Measurements from ENCODE around the gene VWA8. TPM values are rescaled to one million over a fixed set of nuclear protein-coding genes. Genes with fewer than 3 reads are reported as not detected.

Gene VWA8
- total and polyA plus RNA-seq, 2 of the 13 experiments (the other 11 are each of a cell fraction or from before 2014, with no cell fraction given), result 9.1 to 17.3 TPM

DNA sequence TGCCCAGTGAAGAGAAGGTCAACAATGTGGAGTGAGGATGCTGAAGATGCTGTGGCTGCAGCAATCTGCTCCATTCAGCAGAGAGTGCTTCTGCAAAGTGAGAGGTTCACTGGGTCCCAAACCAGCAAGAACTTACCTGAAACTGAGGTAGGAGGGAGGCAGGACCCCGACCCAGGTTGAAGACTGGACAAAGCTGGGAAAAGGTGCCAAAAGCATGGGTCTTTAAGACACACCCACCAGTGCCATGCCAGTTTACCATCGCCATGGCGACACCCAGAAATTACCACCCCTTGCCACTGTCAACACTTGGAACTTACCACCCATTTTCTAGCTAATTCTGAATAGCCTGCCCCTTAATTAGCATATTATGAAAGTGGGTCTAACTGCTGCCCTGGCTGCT lies 432.9 kb downstream of the VWA8 start (continued):
- TF ChIP-seq, protein P1, sequence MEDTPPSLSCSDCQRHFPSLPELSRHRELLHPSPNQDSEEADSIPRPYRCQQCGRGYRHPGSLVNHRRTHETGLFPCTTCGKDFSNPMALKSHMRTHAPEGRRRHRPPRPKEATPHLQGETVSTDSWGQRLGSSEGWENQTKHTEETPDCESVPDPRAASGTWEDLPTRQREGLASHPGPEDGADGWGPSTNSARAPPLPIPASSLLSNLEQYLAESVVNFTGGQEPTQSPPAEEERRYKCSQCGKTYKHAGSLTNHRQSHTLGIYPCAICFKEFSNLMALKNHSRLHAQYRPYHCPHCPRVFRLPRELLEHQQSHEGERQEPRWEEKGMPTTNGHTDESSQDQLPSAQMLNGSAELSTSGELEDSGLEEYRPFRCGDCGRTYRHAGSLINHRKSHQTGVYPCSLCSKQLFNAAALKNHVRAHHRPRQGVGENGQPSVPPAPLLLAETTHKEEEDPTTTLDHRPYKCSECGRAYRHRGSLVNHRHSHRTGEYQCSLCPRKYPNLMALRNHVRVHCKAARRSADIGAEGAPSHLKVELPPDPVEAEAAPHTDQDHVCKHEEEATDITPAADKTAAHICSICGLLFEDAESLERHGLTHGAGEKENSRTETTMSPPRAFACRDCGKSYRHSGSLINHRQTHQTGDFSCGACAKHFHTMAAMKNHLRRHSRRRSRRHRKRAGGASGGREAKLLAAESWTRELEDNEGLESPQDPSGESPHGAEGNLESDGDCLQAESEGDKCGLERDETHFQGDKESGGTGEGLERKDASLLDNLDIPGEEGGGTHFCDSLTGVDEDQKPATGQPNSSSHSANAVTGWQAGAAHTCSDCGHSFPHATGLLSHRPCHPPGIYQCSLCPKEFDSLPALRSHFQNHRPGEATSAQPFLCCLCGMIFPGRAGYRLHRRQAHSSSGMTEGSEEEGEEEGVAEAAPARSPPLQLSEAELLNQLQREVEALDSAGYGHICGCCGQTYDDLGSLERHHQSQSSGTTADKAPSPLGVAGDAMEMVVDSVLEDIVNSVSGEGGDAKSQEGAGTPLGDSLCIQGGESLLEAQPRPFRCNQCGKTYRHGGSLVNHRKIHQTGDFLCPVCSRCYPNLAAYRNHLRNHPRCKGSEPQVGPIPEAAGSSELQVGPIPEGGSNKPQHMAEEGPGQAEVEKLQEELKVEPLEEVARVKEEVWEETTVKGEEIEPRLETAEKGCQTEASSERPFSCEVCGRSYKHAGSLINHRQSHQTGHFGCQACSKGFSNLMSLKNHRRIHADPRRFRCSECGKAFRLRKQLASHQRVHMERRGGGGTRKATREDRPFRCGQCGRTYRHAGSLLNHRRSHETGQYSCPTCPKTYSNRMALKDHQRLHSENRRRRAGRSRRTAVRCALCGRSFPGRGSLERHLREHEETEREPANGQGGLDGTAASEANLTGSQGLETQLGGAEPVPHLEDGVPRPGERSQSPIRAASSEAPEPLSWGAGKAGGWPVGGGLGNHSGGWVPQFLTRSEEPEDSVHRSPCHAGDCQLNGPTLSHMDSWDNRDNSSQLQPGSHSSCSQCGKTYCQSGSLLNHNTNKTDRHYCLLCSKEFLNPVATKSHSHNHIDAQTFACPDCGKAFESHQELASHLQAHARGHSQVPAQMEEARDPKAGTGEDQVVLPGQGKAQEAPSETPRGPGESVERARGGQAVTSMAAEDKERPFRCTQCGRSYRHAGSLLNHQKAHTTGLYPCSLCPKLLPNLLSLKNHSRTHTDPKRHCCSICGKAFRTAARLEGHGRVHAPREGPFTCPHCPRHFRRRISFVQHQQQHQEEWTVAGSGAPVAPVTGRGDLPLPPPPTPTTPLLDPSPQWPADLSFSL (CRISPR knock-in tag; IDR thresholded peaks at IDR 0.05), result no peak
- TF ChIP-seq ZMYM3 (CRISPR knock-in tag; IDR thresholded peaks at IDR 0.05) (no peak), CENPX (CRISPR knock-in tag; IDR thresholded peaks at IDR 0.05) (no peak), ZBTB7A (CRISPR knock-in tag; IDR thresholded peaks at IDR 0.05) (no peak), AHR (CRISPR knock-in tag; IDR thresholded peaks at IDR 0.05) (no peak), DR1 (CRISPR knock-in tag; IDR thresholded peaks at IDR 0.05) (no peak)
- TF ChIP-seq, protein P2, sequence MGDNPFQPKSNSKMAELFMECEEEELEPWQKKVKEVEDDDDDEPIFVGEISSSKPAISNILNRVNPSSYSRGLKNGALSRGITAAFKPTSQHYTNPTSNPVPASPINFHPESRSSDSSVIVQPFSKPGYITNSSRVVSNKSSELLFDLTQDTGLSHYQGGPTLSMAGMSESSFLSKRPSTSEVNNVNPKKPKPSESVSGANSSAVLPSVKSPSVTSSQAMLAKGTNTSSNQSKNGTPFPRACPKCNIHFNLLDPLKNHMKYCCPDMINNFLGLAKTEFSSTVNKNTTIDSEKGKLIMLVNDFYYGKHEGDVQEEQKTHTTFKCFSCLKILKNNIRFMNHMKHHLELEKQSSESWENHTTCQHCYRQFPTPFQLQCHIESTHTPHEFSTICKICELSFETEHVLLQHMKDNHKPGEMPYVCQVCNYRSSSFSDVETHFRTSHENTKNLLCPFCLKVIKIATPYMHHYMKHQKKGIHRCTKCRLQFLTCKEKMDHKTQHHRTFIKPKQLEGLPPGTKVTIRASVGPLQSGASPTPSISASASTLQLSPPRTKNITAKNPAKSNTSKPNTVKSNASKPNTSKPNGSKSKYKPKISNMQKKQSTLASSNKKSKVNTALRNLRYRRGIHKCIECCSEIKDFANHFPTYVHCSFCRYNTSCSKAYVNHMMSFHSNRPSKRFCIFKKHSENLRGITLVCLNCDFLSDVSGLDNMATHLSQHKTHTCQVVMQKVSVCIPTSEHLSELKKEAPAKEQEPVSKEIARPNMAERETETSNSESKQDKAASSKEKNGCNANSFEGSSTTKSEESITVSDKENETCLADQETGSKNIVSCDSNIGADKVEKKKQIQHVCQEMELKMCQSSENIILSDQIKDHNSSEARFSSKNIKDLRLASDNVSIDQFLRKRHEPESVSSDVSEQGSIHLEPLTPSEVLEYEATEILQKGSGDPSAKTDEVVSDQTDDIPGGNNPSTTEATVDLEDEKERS (CRISPR knock-in tag; IDR thresholded peaks at IDR 0.05), result no peak
